Hepatocyte (in vitro differentiated cells): ENCODE measurements around the gene TMEM40. TPM values are rescaled to one million over a fixed set of nuclear protein-coding genes. Genes with fewer than 3 reads are reported as not detected.

ENCODE experiments used
- DNase-seq: peaks from one replicate; pipeline ENCODE4 v3.0.0-alpha.2; 2016; ENCODE audit warnings: low spot score
- H2AFZ ChIP-seq: fragments of 200-600 bp; sonication (generic); 2 replicates; pipeline ENCODE4 v1.6.0; 2016; ENCODE audit warnings: antibody characterized with exemption, mild to moderate bottlenecking
- H3K27ac ChIP-seq: fragments of 200-600 bp; sonication (generic); 2 replicates; pipeline ENCODE4 v1.5.1; 2016; ENCODE audit warnings: mild to moderate bottlenecking
- H3K27me3 ChIP-seq: fragments of 200-600 bp; sonication (generic); 2 replicates; pipeline ENCODE4 v1.6.1; 2016
- H3K36me3 ChIP-seq: fragments of 200-600 bp; sonication (generic); replicated peaks from 2 replicates; pipeline ENCODE4 v1.5.1; 2016; ENCODE audit warnings: low read depth; ENCODE audit not compliant: insufficient read depth
- H3K4me1 ChIP-seq: fragments of 200-600 bp; sonication (generic); 2 replicates; pipeline ENCODE4 v1.5.1; 2016; ENCODE audit warnings: mild to moderate bottlenecking, moderate library complexity; ENCODE audit not compliant: insufficient read depth
- H3K4me2 ChIP-seq: fragments of 200-600 bp; sonication (generic); 2 replicates; pipeline ENCODE4 v1.6.0; 2016
- H3K4me3 ChIP-seq: fragments of 200-600 bp; sonication (generic); 2 replicates; pipeline ENCODE4 v1.5.1; 2016; ENCODE audit warnings: mild to moderate bottlenecking
- H3K79me2 ChIP-seq: fragments of 200-600 bp; sonication (generic); 2 replicates; pipeline ENCODE4 v1.6.0; 2017; ENCODE audit warnings: mild to moderate bottlenecking
- H3K9me2 ChIP-seq: fragments of 200-600 bp; sonication (generic); replicated peaks from 2 replicates; pipeline ENCODE4 v1.6.0; 2017; ENCODE audit warnings: mild to moderate bottlenecking; ENCODE audit not compliant: insufficient read depth
- H3K9me3 ChIP-seq: fragments of 200-600 bp; sonication (generic); 2 replicates; pipeline ENCODE4 v1.5.1; 2016; ENCODE audit warnings: low read depth, mild to moderate bottlenecking
- H4K20me1 ChIP-seq: fragments of 200-600 bp; sonication (generic); 2 replicates; pipeline ENCODE4 v1.6.0; 2016; ENCODE audit warnings: mild to moderate bottlenecking; ENCODE audit not compliant: insufficient read depth, poor library complexity, severe bottlenecking
- CTCF ChIP-seq: fragments of 200-600 bp; sonication (generic); IDR thresholded peaks from 2 replicates; pipeline ENCODE4 v1.5.1; 2016; ENCODE audit warnings: antibody characterized with exemption, mild to moderate bottlenecking; ENCODE audit not compliant: poor library complexity
- EZH2 ChIP-seq: fragments of 200-600 bp; sonication (generic); IDR thresholded peaks from 2 replicates; pipeline ENCODE4 v1.6.1; 2016; ENCODE audit warnings: antibody characterized with exemption, mild to moderate bottlenecking, borderline replicate concordance
- EZH2phosphoT487 ChIP-seq: fragments of 200-600 bp; sonication (generic); IDR thresholded peaks from one replicate; pipeline ENCODE4 v1.6.1; 2018; ENCODE audit warnings: antibody characterized with exemption, mild to moderate bottlenecking, low read depth, moderate library complexity; ENCODE audit not compliant: unreplicated experiment, severe bottlenecking
- WGBS: methylation state at CpG from one replicate; pipeline ENCODE4 v1.1.6; 2016; ENCODE audit warnings: low lambda C conversion rate; ENCODE audit errors: missing lambda C conversion rate; 5-methylcytosine and 5-hydroxymethylcytosine counted together
- polyA plus RNA-seq: library from polyadenylated mRNA; unstranded; fragments of >200 nt; fragmentation: Nextera tagmentation; extraction: Ambion mirVana; gene quantifications from 2 replicates; pipeline ENCODE4 v1.2.1, GENCODE V29; 2016
- total RNA-seq: library from RNA; depleted of rRNA; stranded (reverse); fragments of >200 nt; gene quantifications from 2 replicates; pipeline ENCODE4 v1.2.3, GENCODE V29; 2014

The TMEM40 gene
- total and polyA plus RNA-seq, 2 experiments from 2014 or later, result 1.6 TPM; not detected in 1

- Histone ChIP-seq H3K36me3 (no peaks in the 10 kb centered on the region), H3K4me2 (no peak overlapping the region), H3K27ac (no peak overlapping the region), H3K9me2 (no peaks in the 10 kb centered on the region), H3K79me2 (no peaks in the 10 kb centered on the region), H3K27me3 (no peaks in the 10 kb centered on the region), H4K20me1 (no peaks in the 10 kb centered on the region), H3K4me1 (no peaks in the 10 kb centered on the region), H3K9me3 (no peaks in the 10 kb centered on the region), H2AFZ (no peak overlapping the region), H3K4me3 (no peak overlapping the region)
- 89% methylated on average over 2 of the region's 2 CpGs for WGBS
- no peak for DNase-seq
- TF ChIP-seq CTCF (no peak), EZH2phosphoT487 (no peak), EZH2 (no peak)
Observed at GRCh38 chr3:12700800-12701199, 58.3 kb downstream of the TMEM40 start.

GRCh38 chr3:12695916-12696315 lies 63.1 kb downstream of the TMEM40 start:
- Histone ChIP-seq H3K36me3 (no peaks in the 10 kb centered on the region), H2AFZ (no peak overlapping the region), H3K4me3 (no peak overlapping the region), H3K4me1 (peaks cover 12% of the 10 kb centered on the region), H3K4me2 (no peak overlapping the region), H3K79me2 (no peaks in the 10 kb centered on the region), H4K20me1 (no peaks in the 10 kb centered on the region), H3K27ac (no peak overlapping the region), H3K9me2 (no peaks in the 10 kb centered on the region), H3K9me3 (no peaks in the 10 kb centered on the region), H3K27me3 (no peaks in the 10 kb centered on the region)
- TF ChIP-seq EZH2 (no peak), EZH2phosphoT487 (no peak), CTCF (no peak)
- WGBS, result 87% methylated on average over 2 of the region's 2 CpGs
- no peak for DNase-seq

GRCh38 chr3:12695112-12695511 lies 63.9 kb downstream of the TMEM40 start:
- Histone ChIP-seq H2AFZ (no peak overlapping the region), H3K27ac (no peak overlapping the region), H3K36me3 (no peaks in the 10 kb centered on the region), H3K4me2 (no peak overlapping the region), H3K4me1 (peaks cover 12% of the 10 kb centered on the region), H3K9me3 (no peaks in the 10 kb centered on the region), H3K79me2 (no peaks in the 10 kb centered on the region), H3K9me2 (no peaks in the 10 kb centered on the region), H4K20me1 (no peaks in the 10 kb centered on the region), H3K27me3 (no peaks in the 10 kb centered on the region), H3K4me3 (no peak overlapping the region)
- no peak for DNase-seq
- TF ChIP-seq EZH2 (no peak), CTCF (no peak), EZH2phosphoT487 (no peak)
- 95% methylated on average over 3 of the region's 3 CpGs for WGBS

- Histone ChIP-seq H3K4me3 (no peak overlapping the region), H4K20me1 (no peaks in the 10 kb centered on the region), H3K9me2 (no peaks in the 10 kb centered on the region), H3K36me3 (no peaks in the 10 kb centered on the region), H3K27me3 (no peaks in the 10 kb centered on the region), H3K4me2 (no peak overlapping the region), H3K9me3 (no peaks in the 10 kb centered on the region), H3K79me2 (no peaks in the 10 kb centered on the region), H3K4me1 (peaks cover 12% of the 10 kb centered on the region), H3K27ac (no peak overlapping the region), H2AFZ (no peak overlapping the region)
- 94% methylated on average over 8 of the region's 8 CpGs for WGBS
- TF ChIP-seq CTCF, result no peak
- TF ChIP-seq EZH2phosphoT487, result no peak
- no peak for DNase-seq
Observed at GRCh38 chr3:12692444-12692843, 66.6 kb downstream of the TMEM40 start.
